HEK293T (cell line): Measurements from ENCODE around the gene HOXA6.

ENCODE experiments used
- CTCF ChIA-PET: fragments of 350-600 bp; formaldehyde crosslinking; extraction: SDS; loops from one replicate; lab custom pipeline; 2021; ENCODE audit warnings: antibody characterized with exemption, inconsistent platforms; lab: Yijun Ruan, JAX
- POLR2A ChIA-PET: fragments of 350-600 bp; formaldehyde crosslinking; extraction: SDS; loops from one replicate; lab custom pipeline; 2020; ENCODE audit warnings: antibody characterized with exemption, inconsistent platforms; lab: Yijun Ruan, JAX
- DNase-seq: peaks from one replicate; pipeline ENCODE4 v3.0.0; 2012; ENCODE audit warnings: mixed read lengths; ENCODE audit errors: extremely low spot score
- ARNT ChIP-seq: fragments of 450-650 bp; IDR thresholded peaks from 2 replicates; pipeline ENCODE4 v1.6.1; 2017; ENCODE audit warnings: mild to moderate bottlenecking
- BHLHE40 ChIP-seq: fragments of 450-650 bp; IDR thresholded peaks from 2 replicates; pipeline ENCODE4 v1.6.1; 2016; ENCODE audit warnings: mild to moderate bottlenecking, moderate library complexity, borderline replicate concordance
- CTBP1 ChIP-seq: fragments of 450-650 bp; IDR thresholded peaks from 2 replicates; pipeline ENCODE4 v1.6.1; 2016; ENCODE audit warnings: borderline replicate concordance
- ELF4 ChIP-seq: fragments of 450-650 bp; IDR thresholded peaks from 2 replicates; pipeline ENCODE4 v1.6.1; 2017; ENCODE audit warnings: antibody characterized with exemption
- FOXA1 ChIP-seq: fragments of 450-650 bp; IDR thresholded peaks from 2 replicates; pipeline ENCODE4 v1.6.1; 2016; ENCODE audit warnings: mild to moderate bottlenecking
- FOXK2 ChIP-seq: fragments of 450-650 bp; IDR thresholded peaks from 2 replicates; pipeline ENCODE4 v1.6.1; 2016; ENCODE audit warnings: mild to moderate bottlenecking
- FOXM1 ChIP-seq: fragments of 450-650 bp; IDR thresholded peaks from 2 replicates; pipeline ENCODE4 v1.6.1; 2017; ENCODE audit warnings: mild to moderate bottlenecking, borderline replicate concordance
- HDGF ChIP-seq: fragments of 450-650 bp; IDR thresholded peaks from 2 replicates; pipeline ENCODE4 v1.6.1; 2017; ENCODE audit warnings: antibody characterized with exemption, borderline replicate concordance
- L3MBTL2 ChIP-seq: fragments of 450-650 bp; conservative IDR thresholded peaks from 2 replicates; pipeline ENCODE4 v1.6.1; 2016; ENCODE audit warnings: mild to moderate bottlenecking
- LEF1 ChIP-seq: fragments of 450-650 bp; IDR thresholded peaks from 2 replicates; pipeline ENCODE4 v1.6.1; 2017; ENCODE audit warnings: mild to moderate bottlenecking, borderline replicate concordance
- NFRKB ChIP-seq: fragments of 450-650 bp; IDR thresholded peaks from 2 replicates; pipeline ENCODE4 v1.6.1; 2016; ENCODE audit warnings: mild to moderate bottlenecking, moderate library complexity
- SP1 ChIP-seq: fragments of 450-650 bp; IDR thresholded peaks from 2 replicates; pipeline ENCODE4 v1.6.1; 2017
- SUZ12 ChIP-seq: fragments of 450-650 bp; IDR thresholded peaks from 2 replicates; pipeline ENCODE4 v1.6.1; 2016; ENCODE audit warnings: mild to moderate bottlenecking
- TARDBP ChIP-seq: fragments of 450-650 bp; IDR thresholded peaks from 2 replicates; pipeline ENCODE4 v1.6.1; 2016
- ZNF384 ChIP-seq: fragments of 450-650 bp; IDR thresholded peaks from 2 replicates; pipeline ENCODE4 v1.6.1; 2016
- TF ChIP-seq, protein P1 (sequence below): fragments of 450-650 bp; IDR thresholded peaks from 2 replicates; pipeline ENCODE4 v1.6.1; 2016

Gene HOXA6

GRCh38 chr7:27166531-27167505 is 19.2 kb upstream of the HOXA6 start:
- DNase-seq: no peak
- POLR2A ChIA-PET: interaction anchor here (0.9 to 13.6 kb wide), 13 partner anchors 10 to 970 kb away, joined by 3 to 367 read pairs (median 7); partner anchors contain the start of genes HOXA11, HOXA3, HOXA5 and HOXA6
- no peak for TF ChIP-seq CTBP1
- TF ChIP-seq SUZ12: no peak
- TF ChIP-seq FOXA1: no peak
- no peak for TF ChIP-seq NFRKB
- no peak for TF ChIP-seq ARNT
- TF ChIP-seq ELF4: no peak
- no peak for TF ChIP-seq LEF1
- TF ChIP-seq BHLHE40: no peak
- no peak for TF ChIP-seq TARDBP
- no peak for TF ChIP-seq L3MBTL2
- TF ChIP-seq SP1: no peak
- TF ChIP-seq FOXK2: no peak
- CTCF ChIA-PET: no interaction called here

DNA sequence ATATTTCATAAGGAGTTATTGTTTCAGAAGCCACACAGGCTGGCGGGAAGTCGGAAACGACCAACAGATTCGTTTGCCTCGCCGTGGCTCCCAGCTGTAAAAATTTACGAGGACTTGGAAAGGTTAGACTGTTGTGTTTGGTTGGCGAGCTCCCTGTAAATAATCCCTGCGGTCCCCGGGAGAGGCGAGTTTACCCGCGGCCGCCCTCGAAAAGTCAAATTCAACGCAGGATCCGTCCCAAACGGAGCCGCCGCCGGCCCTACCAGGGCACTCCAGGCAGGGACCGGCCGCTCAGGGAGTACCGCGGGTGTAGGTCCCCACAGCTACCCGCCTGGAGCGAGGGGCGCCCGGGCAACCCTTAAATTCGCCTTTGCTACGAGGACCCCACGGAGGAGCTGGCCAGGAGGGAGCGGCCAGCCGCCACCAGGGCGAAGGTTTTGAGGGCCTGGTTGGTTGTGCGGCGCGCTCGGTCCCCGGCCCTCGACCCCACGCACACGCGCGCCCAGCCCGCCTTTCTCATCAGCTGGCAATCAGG is 18.5 kb upstream of the HOXA6 start:
- TF ChIP-seq LEF1 (no peak), L3MBTL2 (no peak), BHLHE40 (no peak), ELF4 (0 out of 2 replicates have a peak, but pooled peaks have one; percentile 10), SP1 (no peak)
- DNase-seq: no peak
- ChIA-PET POLR2A (interaction anchor here (0.6 to 12.4 kb wide), 14 partner anchors 9 to 969 kb away, joined by 3 to 215 read pairs (median 4); partner anchors contain the start of genes HOXA11, HOXA3, HOXA5 and HOXA7), CTCF (no interaction called here)

DNA sequence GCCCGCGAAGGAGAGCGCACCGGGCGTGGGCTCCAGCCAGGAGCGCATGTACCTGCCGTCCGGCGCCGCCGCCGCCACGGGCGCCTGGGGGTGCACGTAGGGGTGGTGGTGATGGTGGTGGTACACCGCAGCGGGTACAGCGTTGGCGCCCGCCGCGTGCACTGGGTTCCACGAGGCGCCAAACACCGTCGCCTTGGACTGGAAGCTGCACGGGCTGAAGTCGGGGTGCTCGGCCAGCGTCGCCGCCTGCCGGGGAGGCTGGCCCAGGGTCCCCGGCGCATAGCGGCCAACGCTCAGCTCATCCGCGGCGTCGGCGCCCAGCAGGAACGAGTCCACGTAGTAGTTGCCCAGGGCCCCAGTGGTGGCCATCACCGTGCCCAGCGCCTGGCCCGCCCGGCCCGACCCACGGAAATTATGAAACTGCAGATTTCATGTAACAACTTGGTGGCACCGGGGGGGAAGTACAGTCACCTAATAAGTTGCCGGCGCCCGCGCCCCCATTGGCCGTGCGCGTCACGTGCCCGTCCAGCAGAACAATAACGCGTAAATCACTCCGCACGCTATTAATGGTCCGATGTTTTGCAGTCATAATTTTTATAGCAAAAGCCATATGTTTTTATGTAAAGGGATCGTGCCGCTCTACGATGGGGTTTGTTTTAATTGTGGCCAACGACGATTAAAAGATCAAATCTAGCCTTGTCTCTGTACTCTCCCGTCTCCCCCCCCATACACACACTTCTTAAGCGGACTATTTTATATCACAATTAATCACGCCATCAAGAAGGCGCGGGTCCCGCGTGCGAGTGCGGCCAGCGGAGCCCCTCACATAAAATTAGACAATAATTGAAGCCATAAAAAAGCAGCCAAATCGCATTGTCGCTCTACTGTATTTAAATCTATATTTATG is 17.8 kb upstream of the HOXA6 start, which contains the start of gene HOXA9:
TSS of gene HOXA9 (minus strand) at position 449 of the 907 bp plus-strand sequence. CDS start at position 369, 80 bp downstream.
- CTCF ChIA-PET: no interaction called here
- DNase-seq: no peak
- POLR2A ChIA-PET: interaction anchor here (0.6 to 12.4 kb wide), 14 partner anchors 9 to 968 kb away, joined by 3 to 215 read pairs (median 4); partner anchors contain the start of genes HOXA11, HOXA3, HOXA5 and HOXA7
- TF ChIP-seq HDGF (no peak), FOXA1 (no peak), SP1 (no peak), BHLHE40 (no peak), ZNF384 (no peak), ARNT (peak; percentile 97), SUZ12 (no peak), CTBP1 (peak; percentile 97), ELF4 (peak; percentile 19; the same call in 1 of the 2 replicates), FOXM1 (peak; percentile 71; the same call in 1 of the 2 replicates), L3MBTL2 (peak; percentile 55), FOXK2 (no peak), LEF1 (peak; percentile 89; the same call in 1 of the 2 replicates), TARDBP (0 out of 2 replicates have a peak, but pooled peaks have one; percentile 53), NFRKB (no peak)
- TF ChIP-seq, protein P1, sequence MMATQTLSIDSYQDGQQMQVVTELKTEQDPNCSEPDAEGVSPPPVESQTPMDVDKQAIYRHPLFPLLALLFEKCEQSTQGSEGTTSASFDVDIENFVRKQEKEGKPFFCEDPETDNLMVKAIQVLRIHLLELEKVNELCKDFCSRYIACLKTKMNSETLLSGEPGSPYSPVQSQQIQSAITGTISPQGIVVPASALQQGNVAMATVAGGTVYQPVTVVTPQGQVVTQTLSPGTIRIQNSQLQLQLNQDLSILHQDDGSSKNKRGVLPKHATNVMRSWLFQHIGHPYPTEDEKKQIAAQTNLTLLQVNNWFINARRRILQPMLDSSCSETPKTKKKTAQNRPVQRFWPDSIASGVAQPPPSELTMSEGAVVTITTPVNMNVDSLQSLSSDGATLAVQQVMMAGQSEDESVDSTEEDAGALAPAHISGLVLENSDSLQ: peak; percentile 95

DNA sequence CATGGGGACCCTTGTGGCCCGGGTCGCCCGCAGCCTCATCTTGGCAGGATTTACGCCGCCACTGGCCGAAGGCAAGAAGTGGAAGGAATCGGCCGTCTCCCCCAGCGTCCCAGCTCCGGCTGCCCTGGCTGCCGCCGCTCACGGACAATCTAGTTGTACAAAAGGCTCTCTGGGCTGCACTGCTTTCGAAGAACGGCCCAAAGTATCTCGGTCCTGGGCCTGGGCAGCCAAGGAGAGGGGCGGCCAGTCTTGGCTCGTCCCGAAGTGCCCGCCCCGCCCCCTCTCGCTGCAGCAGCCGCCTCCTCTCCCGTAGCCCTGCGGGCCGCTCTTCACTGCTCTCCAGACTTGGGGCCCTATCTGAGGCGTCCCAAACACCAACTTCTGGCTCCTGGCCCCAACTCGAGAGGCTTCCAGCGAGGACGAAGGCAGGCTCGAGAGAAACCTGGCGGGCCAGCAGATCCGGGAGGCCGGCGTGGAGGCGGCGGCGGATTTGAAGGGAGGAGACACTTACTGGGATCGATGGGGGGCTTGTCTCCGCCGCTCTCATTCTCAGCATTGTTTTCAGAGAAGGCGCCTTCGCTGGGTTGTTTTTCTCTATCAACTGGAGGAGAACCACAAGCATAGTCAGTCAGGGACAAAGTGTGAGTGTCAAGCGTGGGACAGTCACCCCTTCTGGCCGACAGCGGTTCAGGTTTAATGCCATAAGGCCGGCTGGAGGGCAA is 17.0 kb upstream of the HOXA6 start:
- CTCF ChIA-PET: no interaction called here
- POLR2A ChIA-PET: interaction anchor here (0.6 to 3.9 kb wide), 7 partner anchors 10 to 21 kb away, joined by 3 to 33 read pairs (median 4); partner anchors contain the start of genes HOXA10, HOXA11, HOXA3 and HOXA5
- DNase-seq: no peak
- TF ChIP-seq LEF1 (no peak), ZNF384 (no peak), SUZ12 (no peak), FOXK2 (no peak), FOXA1 (no peak), CTBP1 (no peak), L3MBTL2 (no peak), SP1 (no peak), TARDBP (no peak), ARNT (no peak), FOXM1 (no peak), HDGF (no peak), NFRKB (no peak), ELF4 (no peak), BHLHE40 (no peak)
- TF ChIP-seq, protein P1: no peak
